GM18873 (cell line): ENCODE measurements around the gene EIF3D.
A peak's percentile ranks its signal among the peaks of the same experiment; 100 is the strongest.

ENCODE experiments used
- ATAC-seq: cut with Tn5 transposase; IDR thresholded peaks from one replicate; pipeline ENCODE4 v1.9.1; 2021; ENCODE audit warnings: mild to moderate bottlenecking, moderate library complexity, moderate number of reproducible peaks; ENCODE audit not compliant: unreplicated experiment, low FRiP score

EIF3D gene

GRCh38 chr22:36510384-36510783 is 18.6 kb downstream of the EIF3D start:
- no peak for ATAC-seq

- ATAC-seq: no peak
Measured at GRCh38 chr22:36507518-36508010, 21.4 kb downstream of the EIF3D start.

GRCh38 chr22:36506637-36507517 is 22.1 kb downstream of the EIF3D start, which contains the start of gene FOXRED2:
Gene FOXRED2 (minus strand): TSS chr22:36507040. CDS start chr22:36506422, 618 bp downstream.
- ATAC-seq: peak; percentile 49

GRCh38 chr22:36505998-36506635 is 22.8 kb downstream of the EIF3D start:
- no peak for ATAC-seq

GRCh38 chr22:36497910-36498665 is 30.9 kb downstream of the EIF3D start:
- ATAC-seq: no peak

GRCh38 chr22:36493690-36494110 is 35.3 kb downstream of the EIF3D start:
- no peak for ATAC-seq

GRCh38 chr22:36492109-36492508 is 36.9 kb downstream of the EIF3D start:
- ATAC-seq: no peak

- no peak for ATAC-seq
Measured at GRCh38 chr22:36491155-36491554, 37.8 kb downstream of the EIF3D start.

- ATAC-seq: no peak
Measured at GRCh38 chr22:36486619-36487384, 42.2 kb downstream of the EIF3D start.

GRCh38 chr22:36481393-36482168 is 47.4 kb downstream of the EIF3D start, which contains the start of gene TXN2:
Gene TXN2 (minus strand): TSS chr22:36481640. CDS start chr22:36480837, 803 bp downstream.
- ATAC-seq: peak; percentile 73

- peak; percentile 4 for ATAC-seq
Measured at GRCh38 chr22:36480941-36481392, 48.0 kb downstream of the EIF3D start.

- ATAC-seq: no peak
Measured at GRCh38 chr22:36478966-36479365, 50.0 kb downstream of the EIF3D start.

GRCh38 chr22:36475341-36475740 is 53.6 kb downstream of the EIF3D start:
- no peak for ATAC-seq

- no peak for ATAC-seq
Measured at GRCh38 chr22:36472689-36473088, 56.3 kb downstream of the EIF3D start.

GRCh38 chr22:36471341-36471821 is 57.6 kb downstream of the EIF3D start:
- no peak for ATAC-seq

GRCh38 chr22:36470994-36471331 is 58.0 kb downstream of the EIF3D start:
- no peak for ATAC-seq

GRCh38 chr22:36470162-36470993 is 58.6 kb downstream of the EIF3D start:
- no peak for ATAC-seq

GRCh38 chr22:36469094-36469710 is 59.8 kb downstream of the EIF3D start:
- no peak for ATAC-seq
